Caco-2 (cell line): ENCODE results near the gene PAGR1. TPM values are rescaled to one million over a fixed set of nuclear protein-coding genes. Genes with fewer than 3 reads are reported as not detected.

Source experiments
- BruUV-seq: library from RNA; stranded (reverse); fragments of 400-500 nt; replicated peaks from 2 replicates; lab custom pipeline; 2021; lab: Mats Ljungman, UMichigan
- CTCF ChIA-PET: fragments of 300-600 bp; sonication (Branson Sonifier 250); formaldehyde crosslinking; loops from one replicate; lab custom pipeline; 2022; ENCODE audit warnings: antibody characterized with exemption; lab: Charles Lee
- POLR2A ChIA-PET: fragments of 300-600 bp; sonication (Branson Sonifier 250); formaldehyde crosslinking; loops from one replicate; lab custom pipeline; 2022; ENCODE audit warnings: antibody characterized with exemption; lab: Charles Lee
- DNase-seq, 2 experiments: peaks; one replicate each; pipeline versions ENCODE4 v3.0.0 to v3.0.0-alpha.2; 2020 to 2022
- H3K27me3 ChIP-seq: replicated peaks from 2 replicates; pipeline ENCODE4 v1.6.0; 2011; ENCODE audit warnings: low read length; ENCODE audit not compliant: control insufficient read depth, insufficient read depth
- H3K36me3 ChIP-seq: 2 replicates; pipeline ENCODE4 v1.5.1; 2011; ENCODE audit warnings: low read length; ENCODE audit not compliant: control insufficient read depth, insufficient read depth
- H3K4me1 ChIP-seq: fragments of 250-450 bp; sonication (Bioruptor Pico); 2 replicates; pipeline ENCODE4 v1.5.1; 2020; ENCODE audit warnings: mild to moderate bottlenecking
- H3K4me3 ChIP-seq: 2 replicates; pipeline ENCODE4 v1.5.1; 2011; ENCODE audit warnings: low read depth, mild to moderate bottlenecking, control low read depth, low read length
- H3K9me3 ChIP-seq: fragments of 250-450 bp; sonication (Bioruptor Pico); 2 replicates; pipeline ENCODE4 v1.5.1; 2020; ENCODE audit warnings: mild to moderate bottlenecking, moderate library complexity
- H3K27ac Mint-ChIP-seq: one replicate; pipeline ENCODE4 v1.8.0; 2022; ENCODE audit warnings: mixed read lengths; ENCODE audit not compliant: unreplicated experiment
- H3K27me3 Mint-ChIP-seq: one replicate; pipeline ENCODE4 v1.8.0; 2022; ENCODE audit warnings: mixed read lengths; ENCODE audit not compliant: insufficient read depth, unreplicated experiment
- H3K36me3 Mint-ChIP-seq: one replicate; pipeline ENCODE4 v1.8.0; 2022; ENCODE audit warnings: mild to moderate bottlenecking, mixed read lengths; ENCODE audit not compliant: insufficient read depth, unreplicated experiment
- H3K4me1 Mint-ChIP-seq: one replicate; pipeline ENCODE4 v1.8.0; 2022; ENCODE audit warnings: low read depth, mixed read lengths; ENCODE audit not compliant: unreplicated experiment
- H3K4me3 Mint-ChIP-seq: one replicate; pipeline ENCODE4 v1.8.0; 2022; ENCODE audit warnings: mild to moderate bottlenecking, moderate library complexity, mixed read lengths; ENCODE audit not compliant: unreplicated experiment
- H3K9me3 Mint-ChIP-seq: one replicate; pipeline ENCODE4 v1.8.0; 2022; ENCODE audit warnings: mixed read lengths; ENCODE audit not compliant: unreplicated experiment
- CTCF ChIP-seq, 2 experiments: fragments of 200-600 bp in 1 of 2; IDR thresholded peaks; 1 replicate in 1 of 2; 2 replicates in 1 of 2; pipeline versions ENCODE4 v1.5.1 to v1.8.0; 2011 to 2022; ENCODE audit warnings: antibody characterized with exemption in 1 of 2, control low read depth in 1 of 2, inconsistent platforms in 1 of 2, low read depth in 1 of 2, low read length in 1 of 2, mild to moderate bottlenecking in 1 of 2, moderate library complexity in 1 of 2; ENCODE audit not compliant: insufficient read depth in 1 of 2, severe bottlenecking in 1 of 2, unreplicated experiment in 1 of 2
- intact Hi-C: fragments of 100-400 bp; cut with micrococcal nuclease; formaldehyde crosslinking; loops from one replicate; pipeline ENCODE4 v1.10.0; 2022; ENCODE audit not compliant: unreplicated experiment
- total RNA-seq: library from RNA; stranded (reverse); gene quantifications from 2 replicates; pipeline ENCODE4 v1.2.3, GENCODE V29; 2022

Gene PAGR1
- total RNA-seq, 1 experiment from 2014 or later, result 33.0 TPM

GRCh38 chr16:29858974-29859373 is 43.0 kb downstream of the PAGR1 start:
- Mint-ChIP-seq H3K4me3 (no peak overlapping the region), H3K4me1 (peaks cover 6% of the 10 kb centered on the region), H3K9me3 (no peaks in the 10 kb centered on the region), H3K27me3 (no peaks in the 10 kb centered on the region), H3K36me3 (peaks cover 20% of the 10 kb centered on the region), H3K27ac (no peak overlapping the region)
- Histone ChIP-seq H3K4me1 (peaks cover 6% of the 10 kb centered on the region; the same call in 1 of the 2 replicates), H3K27me3 (no peaks in the 10 kb centered on the region), H3K36me3 (peaks cover 1% of the 10 kb centered on the region; the same call in 1 of the 2 replicates), H3K4me3 (no peak overlapping the region), H3K9me3 (no peaks in the 10 kb centered on the region)
- POLR2A ChIA-PET, result no interaction called here
- CTCF ChIA-PET, result no interaction called here
- BruUV-seq, result no TSS peak
- DNase-seq, result no peak
- TF ChIP-seq CTCF (IDR thresholded peaks at IDR 0.05; ENCODE audit: insufficient read depth in 1 of 2, low read depth in 1 of 2, low read length in 1 of 2, severe bottlenecking in 1 of 2, unreplicated experiment in 1 of 2), result no peak
- intact Hi-C loops, result no loop called here

- CTCF ChIA-PET, result no interaction called here
- H3K27me3 ChIP-seq, result no peaks in the 10 kb centered on the region
- Mint-ChIP-seq H3K36me3 (peaks cover 20% of the 10 kb centered on the region), H3K9me3 (no peaks in the 10 kb centered on the region), H3K4me1 (peaks cover 6% of the 10 kb centered on the region), H3K4me3 (no peak overlapping the region), H3K27me3 (no peaks in the 10 kb centered on the region), H3K27ac (no peak overlapping the region)
- H3K4me3 ChIP-seq, result no peak overlapping the region
- no peak for TF ChIP-seq CTCF (IDR thresholded peaks at IDR 0.05; ENCODE audit: insufficient read depth in 1 of 2, low read depth in 1 of 2, low read length in 1 of 2, severe bottlenecking in 1 of 2, unreplicated experiment in 1 of 2)
- no peaks in the 10 kb centered on the region for H3K9me3 ChIP-seq
- peaks cover 6% of the 10 kb centered on the region; the same call in 1 of the 2 replicates for H3K4me1 ChIP-seq
- POLR2A ChIA-PET, result no interaction called here
- BruUV-seq, result no TSS peak
- DNase-seq, result no peak
- H3K36me3 ChIP-seq, result peaks cover 1% of the 10 kb centered on the region; the same call in 1 of the 2 replicates
- intact Hi-C loops, result loop anchor here (10.0 kb wide), 1 partner anchor 115 kb away; the partner anchor contains the start of gene TAOK2
These were observed 44.3 kb downstream of the PAGR1 start for GRCh38 chr16:29860218-29860617.

DNA sequence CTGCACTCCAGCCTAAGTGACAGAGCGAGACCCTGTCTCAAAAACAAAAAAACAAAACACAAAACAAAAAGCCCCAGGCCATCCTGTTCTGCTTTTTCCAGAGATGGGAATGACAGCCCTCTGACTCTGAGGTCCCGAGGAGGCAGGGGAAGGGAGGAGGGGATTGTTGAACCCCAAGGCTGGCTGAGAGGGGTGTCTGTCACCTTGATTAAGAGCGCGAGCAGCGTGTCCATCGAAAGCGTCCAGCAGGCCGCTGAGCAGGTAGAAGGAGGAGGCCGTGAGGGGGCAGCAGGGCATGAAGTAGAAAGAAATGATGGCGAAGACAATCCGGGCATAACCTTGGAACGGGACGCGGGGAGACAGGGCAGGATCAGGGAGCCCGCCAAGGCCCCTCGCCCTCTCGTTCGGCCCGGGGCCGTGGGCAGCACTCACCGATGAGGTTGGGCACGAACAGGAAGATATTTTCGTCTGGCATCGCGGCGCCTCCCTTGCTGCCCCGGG is 46.5 kb downstream of the PAGR1 start:
- H3K9me3 Mint-ChIP-seq, result no peaks in the 10 kb centered on the region
- peaks cover 6% of the 10 kb centered on the region for H3K4me1 Mint-ChIP-seq
- CTCF ChIA-PET, result no interaction called here
- Histone ChIP-seq H3K4me1 (peaks cover 6% of the 10 kb centered on the region; the same call in 1 of the 2 replicates), H3K4me3 (peak overlapping the region; percentile 80), H3K36me3 (peaks cover 1% of the 10 kb centered on the region; the same call in 1 of the 2 replicates), H3K9me3 (no peaks in the 10 kb centered on the region), H3K27me3 (no peaks in the 10 kb centered on the region)
- intact Hi-C loops, result loop anchor here (2.0 to 10.0 kb wide), 4 partner anchors 36 to 112 kb away; partner anchors contain the start of genes KCTD13, PAGR1, SEZ6L2 and TAOK2
- H3K36me3 Mint-ChIP-seq, result peaks cover 15% of the 10 kb centered on the region
- peak overlapping the region; percentile 100 for H3K27ac Mint-ChIP-seq
- TF ChIP-seq CTCF (IDR thresholded peaks at IDR 0.05; ENCODE audit: insufficient read depth in 1 of 2, low read depth in 1 of 2, low read length in 1 of 2, severe bottlenecking in 1 of 2, unreplicated experiment in 1 of 2), result peak in 1 of 2 experiments; percentile 40
- BruUV-seq, result no TSS peak
- peak overlapping the region; percentile 93 for H3K4me3 Mint-ChIP-seq
- peak in 1 of 2 experiments; percentile 43 for DNase-seq
- H3K27me3 Mint-ChIP-seq, result no peaks in the 10 kb centered on the region
- POLR2A ChIA-PET, result no interaction called here
